WTC11 (cell line): ENCODE measurements around the gene PTEN. TPM values are rescaled to one million over a fixed set of nuclear protein-coding genes. Genes with fewer than 3 reads are reported as not detected.

Experiments
- ATAC-seq: fragments of 200-7000 bp; cut with Tn5 transposase; 2 replicates; pipeline ENCODE4 v1.10.0; 2021; ENCODE audit warnings: mild to moderate bottlenecking, moderate library complexity
- CTCF ChIA-PET: fragments of 300-600 bp; sonication (Branson Sonifier 250); formaldehyde crosslinking; loops from one replicate; lab custom pipeline; 2021; ENCODE audit warnings: antibody characterized with exemption; lab: Charles Lee
- POLR2A ChIA-PET: fragments of 350-600 bp; sonication (Branson Sonifier 250); formaldehyde crosslinking; loops from one replicate; lab custom pipeline; 2021; ENCODE audit warnings: antibody characterized with exemption; lab: Charles Lee
- DNase-seq: peaks from one replicate; pipeline ENCODE4 v3.0.0; 2021; ENCODE audit warnings: low spot score
- H3K27ac Mint-ChIP-seq: 2 replicates; pipeline ENCODE4 v1.8.0; 2021; ENCODE audit warnings: mixed read lengths
- H3K27me3 Mint-ChIP-seq: 2 replicates; pipeline ENCODE4 v1.8.0; 2021; ENCODE audit warnings: low read depth, mild to moderate bottlenecking, moderate library complexity, mixed read lengths
- H3K36me3 Mint-ChIP-seq: 2 replicates; pipeline ENCODE4 v1.8.0; 2021; ENCODE audit warnings: mixed read lengths
- H3K4me1 Mint-ChIP-seq: 2 replicates; pipeline ENCODE4 v1.8.0; 2022; ENCODE audit warnings: mixed read lengths
- H3K4me3 Mint-ChIP-seq: 2 replicates; pipeline ENCODE4 v1.8.0; 2021; ENCODE audit warnings: mild to moderate bottlenecking, moderate library complexity, mixed read lengths
- H3K9me3 Mint-ChIP-seq: 2 replicates; pipeline ENCODE4 v1.8.0; 2021; ENCODE audit warnings: mixed read lengths
- ELF4 ChIP-seq: sonication (generic); formaldehyde crosslinking; IDR thresholded peaks from 2 replicates; pipeline ENCODE4 v1.8.1; 2022; ENCODE audit warnings: low read depth, mild to moderate bottlenecking, moderate library complexity, missing genetic modification reagents
- EMX1 ChIP-seq: fragments of 250-450 bp; sonication (Bioruptor Pico); IDR thresholded peaks from 2 replicates; pipeline ENCODE4 v1.8.0; 2021; ENCODE audit warnings: mild to moderate bottlenecking
- FOXK1 ChIP-seq: sonication (generic); formaldehyde crosslinking; IDR thresholded peaks from 2 replicates; pipeline ENCODE4 v1.8.0; 2022; ENCODE audit warnings: mild to moderate bottlenecking, moderate library complexity, missing genetic modification reagents
- GABPB1 ChIP-seq: sonication (generic); formaldehyde crosslinking; IDR thresholded peaks from 2 replicates; pipeline ENCODE4 v1.8.1; 2023; ENCODE audit warnings: mild to moderate bottlenecking, missing genetic modification reagents
- MYBL2 ChIP-seq: sonication (generic); formaldehyde crosslinking; IDR thresholded peaks from 2 replicates; pipeline ENCODE4 v1.8.1; 2023; ENCODE audit warnings: mild to moderate bottlenecking, moderate library complexity, missing genetic modification reagents
- NFYB ChIP-seq: sonication (generic); formaldehyde crosslinking; conservative IDR thresholded peaks from 2 replicates; pipeline ENCODE4 v1.8.0; 2022; ENCODE audit warnings: low read depth, missing genetic modification reagents
- NR1H2 ChIP-seq: sonication (generic); formaldehyde crosslinking; IDR thresholded peaks from 2 replicates; pipeline ENCODE4 v1.9.0; 2021; ENCODE audit warnings: mild to moderate bottlenecking, moderate library complexity, missing genetic modification reagents
- SMAD3 ChIP-seq: sonication (generic); formaldehyde crosslinking; IDR thresholded peaks from 2 replicates; pipeline ENCODE4 v1.8.0; 2022; ENCODE audit warnings: missing genetic modification reagents, mild to moderate bottlenecking, borderline replicate concordance
- TCF7 ChIP-seq: sonication (generic); formaldehyde crosslinking; IDR thresholded peaks from 2 replicates; pipeline ENCODE4 v1.8.0; 2022; ENCODE audit warnings: mild to moderate bottlenecking, low read depth, missing genetic modification reagents, moderate library complexity
- TEAD4 ChIP-seq: sonication (generic); formaldehyde crosslinking; IDR thresholded peaks from 2 replicates; pipeline ENCODE4 v1.8.0; 2022; ENCODE audit warnings: mild to moderate bottlenecking, missing genetic modification reagents
- TP53 ChIP-seq: sonication (generic); formaldehyde crosslinking; IDR thresholded peaks from 2 replicates; pipeline ENCODE4 v1.8.1; 2023; ENCODE audit warnings: mild to moderate bottlenecking, missing genetic modification reagents
- ZNF281 ChIP-seq: sonication (generic); formaldehyde crosslinking; IDR thresholded peaks from 2 replicates; pipeline ENCODE4 v1.8.0; 2023; ENCODE audit warnings: mild to moderate bottlenecking, missing genetic modification reagents
- ZNF396 ChIP-seq: fragments of 250-450 bp; sonication (Bioruptor Pico); IDR thresholded peaks from 2 replicates; pipeline ENCODE4 v1.8.0; 2021; ENCODE audit warnings: mild to moderate bottlenecking, moderate library complexity, borderline replicate concordance
- ZNF532 ChIP-seq: fragments of 250-450 bp; sonication (Bioruptor Pico); IDR thresholded peaks from 2 replicates; pipeline ENCODE4 v1.9.0; 2021; ENCODE audit warnings: mild to moderate bottlenecking, borderline replicate concordance
- ZNF671 ChIP-seq: fragments of 250-450 bp; sonication (Bioruptor Pico); IDR thresholded peaks from 2 replicates; pipeline ENCODE4 v1.8.0; 2021; ENCODE audit warnings: mild to moderate bottlenecking
- total RNA-seq: library from RNA; stranded (reverse); gene quantifications from 3 replicates; pipeline ENCODE4 v1.2.3, GENCODE V29; 2021
- TF ChIP-seq, protein P1 (sequence below): sonication (generic); formaldehyde crosslinking; IDR thresholded peaks from 2 replicates; pipeline ENCODE4 v1.8.0; 2022; ENCODE audit warnings: mild to moderate bottlenecking, missing genetic modification reagents
- TF ChIP-seq, protein P2 (sequence below): fragments of 250-450 bp; sonication (Bioruptor Pico); IDR thresholded peaks from 2 replicates; pipeline ENCODE4 v1.8.0; 2021; ENCODE audit warnings: mild to moderate bottlenecking
- TF ChIP-seq, protein P3 (sequence below): sonication (generic); formaldehyde crosslinking; IDR thresholded peaks from 2 replicates; pipeline ENCODE4 v1.8.1; 2023; ENCODE audit warnings: mild to moderate bottlenecking, missing genetic modification reagents, moderate library complexity
- TF ChIP-seq, protein P4 (sequence below): sonication (generic); formaldehyde crosslinking; IDR thresholded peaks from 2 replicates; pipeline ENCODE4 v1.8.1; 2023; ENCODE audit warnings: mild to moderate bottlenecking, moderate library complexity, missing genetic modification reagents

Gene PTEN
- total RNA-seq, 1 experiment from 2014 or later: 54.2 TPM

- no peak for TF ChIP-seq TP53 (CRISPR knock-in tag)
- TF ChIP-seq, protein P1, sequence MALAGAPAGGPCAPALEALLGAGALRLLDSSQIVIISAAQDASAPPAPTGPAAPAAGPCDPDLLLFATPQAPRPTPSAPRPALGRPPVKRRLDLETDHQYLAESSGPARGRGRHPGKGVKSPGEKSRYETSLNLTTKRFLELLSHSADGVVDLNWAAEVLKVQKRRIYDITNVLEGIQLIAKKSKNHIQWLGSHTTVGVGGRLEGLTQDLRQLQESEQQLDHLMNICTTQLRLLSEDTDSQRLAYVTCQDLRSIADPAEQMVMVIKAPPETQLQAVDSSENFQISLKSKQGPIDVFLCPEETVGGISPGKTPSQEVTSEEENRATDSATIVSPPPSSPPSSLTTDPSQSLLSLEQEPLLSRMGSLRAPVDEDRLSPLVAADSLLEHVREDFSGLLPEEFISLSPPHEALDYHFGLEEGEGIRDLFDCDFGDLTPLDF: no peak
Observed at GRCh38 chr10:87974769-87975168, 111.3 kb downstream of the PTEN start (continued).

DNA sequence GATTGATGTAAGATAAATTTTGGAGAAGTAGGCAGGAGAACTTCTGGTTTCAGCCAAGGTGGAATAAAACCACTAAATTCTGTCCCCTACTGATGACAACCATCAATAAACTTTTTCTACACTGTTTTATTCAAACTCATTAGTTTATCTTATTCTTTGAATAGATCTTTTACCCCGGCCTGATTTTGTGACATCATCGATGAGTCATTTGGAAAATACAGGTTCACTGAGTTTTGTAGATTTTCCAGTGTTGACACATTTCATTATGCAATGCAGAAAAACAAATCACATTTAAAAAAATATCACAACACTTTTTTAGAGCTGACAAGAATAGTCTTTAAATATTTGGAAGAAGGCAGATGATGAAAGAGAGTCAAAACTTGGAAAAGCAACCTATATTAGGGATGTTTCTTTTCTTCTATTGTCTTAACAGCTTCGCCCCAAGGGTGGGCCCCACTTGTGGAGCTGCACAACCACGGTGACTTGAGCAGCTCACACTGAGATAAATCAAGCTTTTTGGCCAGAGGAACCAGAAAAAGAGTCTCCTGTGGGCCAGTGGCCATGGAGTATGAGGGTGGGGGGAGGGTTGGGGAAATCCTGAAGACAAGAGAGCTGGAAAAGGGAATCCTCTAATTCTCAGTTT, 112.8 kb downstream of the PTEN start:
- CTCF ChIA-PET: interaction anchor here (1.2 kb wide), 1 partner anchor 138 kb away, joined by 5 read pairs; no protein-coding TSS in a partner anchor
- ATAC-seq: no peak
- H3K27ac Mint-ChIP-seq: peak overlapping the region; percentile 73

More for the DNA sequence above, 112.8 kb downstream of the PTEN start:
- Mint-ChIP-seq H3K4me3 (no peak overlapping the region), H3K9me3 (peaks cover 5% of the 10 kb centered on the region), H3K4me1 (peaks cover 81% of the 10 kb centered on the region), H3K36me3 (no peaks in the 10 kb centered on the region), H3K27me3 (no peaks in the 10 kb centered on the region)
- POLR2A ChIA-PET: no interaction called here
- DNase-seq: no peak
- TF ChIP-seq EMX1 (CRISPR knock-in tag) (no peak), ZNF671 (CRISPR knock-in tag) (no peak), ZNF532 (CRISPR knock-in tag) (no peak), ZNF396 (CRISPR knock-in tag) (no peak), NR1H2 (CRISPR knock-in tag) (no peak), FOXK1 (no peak), NFYB (no peak), MYBL2 (CRISPR knock-in tag) (no peak), GABPB1 (CRISPR knock-in tag) (no peak), ELF4 (no peak), TEAD4 (CRISPR knock-in tag) (no peak), ZNF281 (CRISPR knock-in tag) (no peak), TCF7 (no peak), SMAD3 (CRISPR knock-in tag) (no peak)
- TF ChIP-seq, protein P2, sequence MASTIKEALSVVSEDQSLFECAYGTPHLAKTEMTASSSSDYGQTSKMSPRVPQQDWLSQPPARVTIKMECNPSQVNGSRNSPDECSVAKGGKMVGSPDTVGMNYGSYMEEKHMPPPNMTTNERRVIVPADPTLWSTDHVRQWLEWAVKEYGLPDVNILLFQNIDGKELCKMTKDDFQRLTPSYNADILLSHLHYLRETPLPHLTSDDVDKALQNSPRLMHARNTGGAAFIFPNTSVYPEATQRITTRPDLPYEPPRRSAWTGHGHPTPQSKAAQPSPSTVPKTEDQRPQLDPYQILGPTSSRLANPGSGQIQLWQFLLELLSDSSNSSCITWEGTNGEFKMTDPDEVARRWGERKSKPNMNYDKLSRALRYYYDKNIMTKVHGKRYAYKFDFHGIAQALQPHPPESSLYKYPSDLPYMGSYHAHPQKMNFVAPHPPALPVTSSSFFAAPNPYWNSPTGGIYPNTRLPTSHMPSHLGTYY: no peak
- TF ChIP-seq, protein P3, sequence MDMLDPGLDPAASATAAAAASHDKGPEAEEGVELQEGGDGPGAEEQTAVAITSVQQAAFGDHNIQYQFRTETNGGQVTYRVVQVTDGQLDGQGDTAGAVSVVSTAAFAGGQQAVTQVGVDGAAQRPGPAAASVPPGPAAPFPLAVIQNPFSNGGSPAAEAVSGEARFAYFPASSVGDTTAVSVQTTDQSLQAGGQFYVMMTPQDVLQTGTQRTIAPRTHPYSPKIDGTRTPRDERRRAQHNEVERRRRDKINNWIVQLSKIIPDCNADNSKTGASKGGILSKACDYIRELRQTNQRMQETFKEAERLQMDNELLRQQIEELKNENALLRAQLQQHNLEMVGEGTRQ (CRISPR knock-in tag): no peak
- TF ChIP-seq, protein P4, sequence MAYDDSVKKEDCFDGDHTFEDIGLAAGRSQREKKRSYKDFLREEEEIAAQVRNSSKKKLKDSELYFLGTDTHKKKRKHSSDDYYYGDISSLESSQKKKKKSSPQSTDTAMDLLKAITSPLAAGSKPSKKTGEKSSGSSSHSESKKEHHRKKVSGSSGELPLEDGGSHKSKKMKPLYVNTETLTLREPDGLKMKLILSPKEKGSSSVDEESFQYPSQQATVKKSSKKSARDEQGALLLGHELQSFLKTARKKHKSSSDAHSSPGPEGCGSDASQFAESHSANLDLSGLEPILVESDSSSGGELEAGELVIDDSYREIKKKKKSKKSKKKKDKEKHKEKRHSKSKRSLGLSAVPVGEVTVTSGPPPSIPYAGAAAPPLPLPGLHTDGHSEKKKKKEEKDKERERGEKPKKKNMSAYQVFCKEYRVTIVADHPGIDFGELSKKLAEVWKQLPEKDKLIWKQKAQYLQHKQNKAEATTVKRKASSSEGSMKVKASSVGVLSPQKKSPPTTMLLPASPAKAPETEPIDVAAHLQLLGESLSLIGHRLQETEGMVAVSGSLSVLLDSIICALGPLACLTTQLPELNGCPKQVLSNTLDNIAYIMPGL (CRISPR knock-in tag): no peak
- TF ChIP-seq, all 79 proteins: peak for 0
